Activated T-helper 2 cell treated with anti-CD3 and anti-CD28 coated beads, Interferon-gamma antibody, Interleukin-2, Interleukin-4, amounts not matched to agents 10 μg/mL and 5 μg/mL and 100 μg/mL, durations not matched to agents 14 hours and 24 hours and 36 hours (primary cell): ENCODE data around the gene FERMT1. TPM values are rescaled to one million over a fixed set of nuclear protein-coding genes. Genes with fewer than 3 reads are reported as not detected.
"Not testable (repeated sequence)": the region's sequence is repeated elsewhere in the genome, so short reads cannot be mapped to it uniquely, and the experiment has no call there.

Source experiments
- DNase-seq: peaks from one replicate; pipeline ENCODE4 v3.0.0; 2021; ENCODE audit warnings: low spot score
- H3K27ac Mint-ChIP-seq: one replicate; pipeline ENCODE4 v1.8.0; 2021; ENCODE audit warnings: mixed read lengths
- H3K27me3 Mint-ChIP-seq: one replicate; pipeline ENCODE4 v1.8.0; 2021; ENCODE audit warnings: low read depth, mixed read lengths
- H3K36me3 Mint-ChIP-seq: one replicate; pipeline ENCODE4 v1.8.0; 2021; ENCODE audit warnings: low read depth, mixed read lengths
- H3K4me1 Mint-ChIP-seq: one replicate; pipeline ENCODE4 v1.8.0; 2021; ENCODE audit warnings: low read depth, mixed read lengths
- H3K4me3 Mint-ChIP-seq: one replicate; pipeline ENCODE4 v1.8.0; 2021; ENCODE audit warnings: low read depth, mild to moderate bottlenecking, moderate library complexity, mixed read lengths
- H3K9me3 Mint-ChIP-seq: one replicate; pipeline ENCODE4 v1.8.0; 2021; ENCODE audit warnings: mixed read lengths
- intact Hi-C: fragments of 100-400 bp; cut with micrococcal nuclease; formaldehyde crosslinking; loops from one replicate; pipeline ENCODE4 v1.15.1; 2023
- total RNA-seq: library from RNA; stranded (reverse); gene quantifications from 2 replicates; pipeline ENCODE4 v1.2.3, GENCODE V29; 2022

Gene FERMT1
- total RNA-seq, 1 donor from 2014 or later = 0.84 TPM

DNA sequence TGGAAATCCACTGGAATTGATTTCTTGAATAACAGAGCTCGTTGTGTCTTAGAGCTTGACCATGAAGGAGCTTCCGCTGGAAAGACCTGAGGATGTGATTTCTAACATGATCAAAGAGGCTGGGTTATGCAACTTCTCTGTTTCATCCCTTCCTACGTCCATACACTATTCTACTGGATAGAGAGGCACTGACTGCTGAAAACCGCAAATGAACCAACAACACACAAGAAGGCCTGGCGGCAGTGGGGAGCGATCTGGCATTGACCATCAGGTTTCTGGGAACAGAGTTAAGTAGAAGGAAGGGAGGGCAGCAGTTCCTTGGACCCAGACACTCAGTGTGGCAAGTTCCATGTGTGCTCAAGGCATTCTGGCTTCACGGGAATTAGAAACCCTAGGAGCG lies 82.3 kb downstream of the FERMT1 start:
- intact Hi-C loops = no loop called here
- Mint-ChIP-seq H3K27ac (no peak overlapping the region), H3K36me3 (peaks cover 37% of the 10 kb centered on the region), H3K27me3 (no peaks in the 10 kb centered on the region), H3K4me1 (no peaks in the 10 kb centered on the region), H3K9me3 (no peaks in the 10 kb centered on the region), H3K4me3 (no peak overlapping the region)
- no peak for DNase-seq

GRCh38 chr20:6039766-6040165 lies 83.1 kb downstream of the FERMT1 start:
- H3K27me3 Mint-ChIP-seq = no peaks in the 10 kb centered on the region

GRCh38 chr20:6038256-6038655 lies 84.6 kb downstream of the FERMT1 start:
- Mint-ChIP-seq H3K4me1 (peaks cover 6% of the 10 kb centered on the region), H3K36me3 (peaks cover 56% of the 10 kb centered on the region), H3K27me3 (no peaks in the 10 kb centered on the region), H3K4me3 (no peak overlapping the region), H3K27ac (no peak overlapping the region), H3K9me3 (no peaks in the 10 kb centered on the region)
- intact Hi-C loops = no loop called here
- DNase-seq = no peak

More at GRCh38 chr20:6039766-6040165, 83.1 kb downstream of the FERMT1 start:
- intact Hi-C loops = no loop called here
- Mint-ChIP-seq H3K36me3 (peaks cover 41% of the 10 kb centered on the region), H3K9me3 (no peaks in the 10 kb centered on the region), H3K4me1 (peaks cover under 1% of the 10 kb centered on the region), H3K27ac (no peak overlapping the region), H3K4me3 (no peak overlapping the region)
- DNase-seq = no peak

DNA sequence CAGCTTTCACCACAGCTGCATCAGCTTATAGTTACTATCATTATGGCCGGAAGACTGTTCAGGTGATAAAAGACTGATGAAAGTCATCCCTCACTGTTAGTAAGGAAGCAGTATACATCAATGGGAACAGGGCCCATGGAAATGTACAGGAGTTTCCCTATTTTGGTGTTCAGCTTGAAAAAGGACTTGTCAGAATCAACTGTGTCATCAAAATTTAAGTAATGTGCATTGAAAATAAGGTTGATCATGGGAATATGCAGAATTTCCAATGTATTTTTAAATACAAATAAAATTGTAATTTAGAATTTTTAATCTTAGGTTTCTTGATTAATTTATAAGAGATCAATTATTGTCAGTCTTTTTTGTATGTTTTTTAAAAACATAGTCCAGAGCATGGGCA lies 85.7 kb downstream of the FERMT1 start:
- DNase-seq = no peak
- H3K27ac Mint-ChIP-seq = no peak overlapping the region
- H3K4me1 Mint-ChIP-seq = peaks cover 8% of the 10 kb centered on the region
- intact Hi-C loops = no loop called here
- no peaks in the 10 kb centered on the region for H3K27me3 Mint-ChIP-seq
- H3K9me3 Mint-ChIP-seq = no peaks in the 10 kb centered on the region
- H3K36me3 Mint-ChIP-seq = peaks cover 61% of the 10 kb centered on the region
- H3K4me3 Mint-ChIP-seq = no peak overlapping the region

DNA sequence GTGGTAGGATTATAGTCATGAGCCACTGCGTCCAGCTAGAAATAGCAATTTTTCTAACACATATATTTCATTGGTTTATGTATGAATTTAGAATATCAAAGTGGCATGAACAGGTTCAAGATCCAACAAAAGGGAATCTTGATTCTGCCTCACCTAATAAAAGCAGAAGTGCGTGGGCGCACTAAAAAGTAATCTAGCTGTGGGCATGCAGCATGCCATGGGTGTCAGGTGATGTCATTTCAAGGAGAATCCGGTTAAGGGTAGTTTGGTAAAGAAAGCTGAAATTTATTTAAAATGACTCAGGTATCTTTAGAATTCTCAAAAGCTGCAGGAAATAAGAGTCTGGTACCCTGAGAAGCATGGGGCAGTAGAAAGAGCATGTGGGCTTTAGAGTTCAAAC lies 86.6 kb downstream of the FERMT1 start:
- H3K4me3 Mint-ChIP-seq = no peak overlapping the region
- intact Hi-C loops = no loop called here
- peaks cover 62% of the 10 kb centered on the region for H3K36me3 Mint-ChIP-seq
- no peaks in the 10 kb centered on the region for H3K27me3 Mint-ChIP-seq
- no peak for DNase-seq
- H3K27ac Mint-ChIP-seq = no peak overlapping the region
- H3K4me1 Mint-ChIP-seq = peaks cover 8% of the 10 kb centered on the region
- no peaks in the 10 kb centered on the region for H3K9me3 Mint-ChIP-seq

DNA sequence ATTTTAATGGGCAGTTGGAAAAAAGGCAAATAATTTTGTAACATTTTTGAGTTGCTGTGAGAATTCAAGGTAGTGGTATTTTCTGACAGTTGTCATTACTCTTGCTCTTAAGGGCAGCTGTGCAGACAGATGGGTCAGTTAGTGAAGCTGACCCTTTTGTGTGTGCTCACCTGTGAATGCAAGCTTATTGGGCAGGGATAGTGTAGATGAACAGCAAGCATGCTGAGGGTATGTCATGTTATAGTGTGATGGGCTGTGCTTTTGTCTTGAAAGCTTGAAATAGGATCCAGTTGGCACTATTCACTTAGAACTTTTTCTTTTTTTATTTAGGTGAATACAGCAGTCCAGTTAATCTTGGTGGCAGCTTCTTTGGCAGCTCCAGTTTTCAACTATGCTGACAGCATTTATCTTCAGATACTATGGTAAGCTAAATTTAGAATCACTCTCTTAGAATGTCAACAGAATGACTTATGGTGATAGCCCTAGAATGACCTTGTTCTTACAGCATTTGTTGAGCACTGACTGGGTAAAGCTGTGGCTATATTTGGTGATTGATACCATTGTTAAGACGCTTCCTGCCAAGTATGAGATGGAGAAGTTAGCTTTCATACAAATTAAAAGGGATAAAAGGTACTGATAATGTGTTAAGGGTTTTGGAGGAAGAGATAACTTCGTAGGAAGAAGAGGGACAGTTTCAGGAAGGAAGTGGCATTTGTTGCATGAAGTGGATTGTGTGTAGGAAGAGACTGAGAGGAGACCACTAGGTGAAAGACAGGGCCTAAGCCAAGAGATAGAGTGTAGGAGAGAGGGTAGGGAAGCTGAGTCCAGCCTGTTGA lies 88.5 kb downstream of the FERMT1 start:
- Mint-ChIP-seq H3K36me3 (peaks cover 56% of the 10 kb centered on the region), H3K27ac (peak overlapping the region; percentile 67), H3K27me3 (no peaks in the 10 kb centered on the region), H3K4me3 (no peak overlapping the region), H3K9me3 (no peaks in the 10 kb centered on the region), H3K4me1 (peaks cover 8% of the 10 kb centered on the region)
- intact Hi-C loops = no loop called here
- DNase-seq = no peak

DNA sequence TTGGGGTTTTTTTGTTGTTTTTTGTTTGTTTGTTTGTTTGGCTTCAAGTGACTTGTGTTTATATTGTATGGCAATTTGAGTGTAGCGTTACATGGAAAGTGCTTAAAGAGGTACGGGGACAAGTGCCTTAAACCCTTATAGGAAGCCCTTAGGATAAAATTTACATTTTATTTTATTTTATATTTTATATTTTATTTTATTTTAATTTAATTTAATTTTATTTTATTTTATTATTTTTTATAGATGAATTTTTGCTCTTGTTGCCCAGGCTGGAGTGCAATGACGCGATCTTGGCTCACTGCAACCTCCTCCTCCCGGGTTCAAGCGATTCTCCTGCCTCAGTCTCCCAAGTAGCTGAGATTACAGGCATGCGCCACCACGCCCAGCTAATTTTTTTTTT lies 89.9 kb downstream of the FERMT1 start:
- Mint-ChIP-seq H3K4me1 (peaks cover 12% of the 10 kb centered on the region), H3K36me3 (peaks cover 54% of the 10 kb centered on the region)
- H3K27me3 Mint-ChIP-seq, H3K9me3 Mint-ChIP-seq, DNase-seq, H3K27ac Mint-ChIP-seq, intact Hi-C loops, H3K4me3 Mint-ChIP-seq: not testable (repeated sequence)

GRCh38 chr20:6030453-6031080 lies 92.3 kb downstream of the FERMT1 start:
- peaks cover 63% of the 10 kb centered on the region for H3K36me3 Mint-ChIP-seq
- H3K27me3 Mint-ChIP-seq = no peaks in the 10 kb centered on the region
- H3K27ac Mint-ChIP-seq = no peak overlapping the region

GRCh38 chr20:6029538-6029937 lies 93.3 kb downstream of the FERMT1 start:
- intact Hi-C loops = no loop called here
- peaks cover 14% of the 10 kb centered on the region for H3K9me3 Mint-ChIP-seq
- H3K27me3 Mint-ChIP-seq = no peaks in the 10 kb centered on the region
- H3K36me3 Mint-ChIP-seq = peaks cover 67% of the 10 kb centered on the region
- no peak overlapping the region for H3K4me3 Mint-ChIP-seq
- H3K4me1 Mint-ChIP-seq = peaks cover 26% of the 10 kb centered on the region
- no peak for DNase-seq
- H3K27ac Mint-ChIP-seq = no peak overlapping the region

More at GRCh38 chr20:6030453-6031080, 92.3 kb downstream of the FERMT1 start:
- Mint-ChIP-seq H3K4me3 (no peak overlapping the region), H3K4me1 (peaks cover 25% of the 10 kb centered on the region), H3K9me3 (peaks cover 4% of the 10 kb centered on the region)
- no peak for DNase-seq
- intact Hi-C loops = no loop called here

GRCh38 chr20:6028818-6029217 lies 94.0 kb downstream of the FERMT1 start:
- peaks cover 23% of the 10 kb centered on the region for H3K4me1 Mint-ChIP-seq
- H3K9me3 Mint-ChIP-seq = peaks cover 18% of the 10 kb centered on the region
- H3K27ac Mint-ChIP-seq = no peak overlapping the region
- intact Hi-C loops = no loop called here
- H3K36me3 Mint-ChIP-seq = peaks cover 67% of the 10 kb centered on the region
- no peak overlapping the region for H3K4me3 Mint-ChIP-seq
- DNase-seq = no peak
- no peaks in the 10 kb centered on the region for H3K27me3 Mint-ChIP-seq

DNA sequence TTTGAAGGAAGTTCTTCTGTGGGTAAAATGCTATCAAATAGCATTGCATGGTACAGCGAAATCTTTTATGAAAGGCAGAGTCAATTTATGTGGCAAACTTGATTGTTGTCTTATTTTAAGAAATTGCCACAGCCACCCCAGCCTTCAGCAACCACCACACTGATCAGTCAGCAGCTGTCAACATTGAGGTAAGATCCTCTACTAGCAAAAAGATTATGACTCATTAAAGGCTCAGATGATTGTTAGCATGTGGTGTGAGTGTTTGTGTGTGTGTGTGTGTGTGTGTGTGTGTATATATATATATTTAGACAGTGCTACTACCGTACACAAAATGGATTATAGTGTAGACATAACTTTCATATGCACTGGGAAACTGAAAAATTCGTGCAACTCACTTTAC lies 96.8 kb downstream of the FERMT1 start:
- no peaks in the 10 kb centered on the region for H3K27me3 Mint-ChIP-seq
- H3K4me1 Mint-ChIP-seq = peaks cover 22% of the 10 kb centered on the region
- no peak for DNase-seq
- peaks cover 18% of the 10 kb centered on the region for H3K9me3 Mint-ChIP-seq
- no peak overlapping the region for H3K4me3 Mint-ChIP-seq
- H3K27ac Mint-ChIP-seq = no peak overlapping the region
- intact Hi-C loops = no loop called here
- peaks cover 72% of the 10 kb centered on the region for H3K36me3 Mint-ChIP-seq
